HCT116 (cell line): ENCODE results near the gene PDE6A.

Experiments
- POLR2AphosphoS5 ChIP-seq: IDR thresholded peaks from 2 replicates; pipeline ENCODE4 v1.6.1; 2011; ENCODE audit warnings: mild to moderate bottlenecking, low read depth, low read length, moderate library complexity
- TF ChIP-seq, protein P1 (sequence below), 3 experiments: fragments of 200-600 bp in 1 of 3; sonication (generic) in 1 of 3; IDR thresholded peaks in 2 of 3; conservative IDR thresholded peaks in 1 of 3; 2 replicates each; pipeline ENCODE4 v1.5.1; 2012 to 2017; ENCODE audit warnings: low read depth in 2 of 3, low read length in 2 of 3, antibody characterized with exemption in 1 of 3, borderline replicate concordance in 1 of 3, control low read depth in 1 of 3, mild to moderate bottlenecking in 1 of 3, mixed read lengths in 1 of 3, mixed run types in 1 of 3, moderate library complexity in 1 of 3; ENCODE audit not compliant: insufficient read depth in 1 of 3

DNA sequence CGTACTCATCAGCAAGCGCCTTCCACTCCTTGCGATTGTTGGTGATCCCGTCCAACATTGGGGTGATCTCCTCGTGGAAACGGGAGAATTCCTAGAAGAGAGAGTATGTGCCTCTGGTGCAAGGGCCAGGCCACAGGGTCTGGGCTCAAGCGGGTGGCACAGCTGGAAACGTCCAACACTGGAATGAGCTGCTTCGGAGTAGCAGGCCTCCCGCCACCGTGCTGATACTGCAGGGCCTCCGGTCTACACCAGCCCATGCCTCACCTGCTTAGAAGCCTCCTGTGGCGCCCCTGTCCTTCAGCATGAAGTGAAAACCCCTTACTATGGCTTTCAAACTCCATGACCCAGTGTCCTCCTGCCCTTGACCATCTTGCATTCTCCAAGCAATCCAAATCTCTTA is 81.4 kb downstream of the PDE6A start:
- TF ChIP-seq POLR2AphosphoS5: no peak
- TF ChIP-seq, protein P1, sequence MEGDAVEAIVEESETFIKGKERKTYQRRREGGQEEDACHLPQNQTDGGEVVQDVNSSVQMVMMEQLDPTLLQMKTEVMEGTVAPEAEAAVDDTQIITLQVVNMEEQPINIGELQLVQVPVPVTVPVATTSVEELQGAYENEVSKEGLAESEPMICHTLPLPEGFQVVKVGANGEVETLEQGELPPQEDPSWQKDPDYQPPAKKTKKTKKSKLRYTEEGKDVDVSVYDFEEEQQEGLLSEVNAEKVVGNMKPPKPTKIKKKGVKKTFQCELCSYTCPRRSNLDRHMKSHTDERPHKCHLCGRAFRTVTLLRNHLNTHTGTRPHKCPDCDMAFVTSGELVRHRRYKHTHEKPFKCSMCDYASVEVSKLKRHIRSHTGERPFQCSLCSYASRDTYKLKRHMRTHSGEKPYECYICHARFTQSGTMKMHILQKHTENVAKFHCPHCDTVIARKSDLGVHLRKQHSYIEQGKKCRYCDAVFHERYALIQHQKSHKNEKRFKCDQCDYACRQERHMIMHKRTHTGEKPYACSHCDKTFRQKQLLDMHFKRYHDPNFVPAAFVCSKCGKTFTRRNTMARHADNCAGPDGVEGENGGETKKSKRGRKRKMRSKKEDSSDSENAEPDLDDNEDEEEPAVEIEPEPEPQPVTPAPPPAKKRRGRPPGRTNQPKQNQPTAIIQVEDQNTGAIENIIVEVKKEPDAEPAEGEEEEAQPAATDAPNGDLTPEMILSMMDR (IDR thresholded peaks at IDR 0.05 in 2 of 3, conservative IDR thresholded peaks at IDR 0.05 in 1 of 3; ENCODE audit: borderline replicate concordance in 1 of 3, insufficient read depth in 1 of 3, low read depth in 2 of 3, low read length in 2 of 3): no peak
